Renal pelvis (tissue), 12 donors: Measurements from ENCODE around the gene SLC35D1. TPM values are rescaled to one million over a fixed set of nuclear protein-coding genes. Genes with fewer than 3 reads are reported as not detected.
"Not testable (repeated sequence)": the region's sequence is repeated elsewhere in the genome, so short reads cannot be mapped to it uniquely, and the experiment has no call there.

Source experiments
- DNase-seq: peaks from one replicate; pipeline ENCODE4 v3.0.0-alpha.2; 2013
- long read RNA-seq, 16 experiments: transcript quantifications; one replicate each; lab custom pipeline, GENCODE V29; 2026
- polyA plus RNA-seq, 3 donors: library from polyadenylated mRNA; unstranded; fragments of 120-200 nt; gene quantifications; one replicate each; pipeline ENCODE4 v1.2.1, GENCODE V29; 2013; ENCODE audit not compliant: insufficient read length in 3 of 3

Gene SLC35D1
- polyA plus RNA-seq: 10 to 100 TPM; 12.9 to 17.1 (median 14.9) TPM
- long read RNA-seq, donor 1, full-length matches to known transcripts: 3 of 3 reads
- long read RNA-seq, donor 1, partial matches to known transcripts: 0 of 3 reads
- long read RNA-seq, donor 1, other reads (novel, unspliced or antisense): 0 of 3 reads
- long read RNA-seq, donor 2, full-length matches to known transcripts: 1 of 1 reads
- long read RNA-seq, donor 2, partial matches to known transcripts: 0 of 1 reads
- long read RNA-seq, donor 2, other reads (novel, unspliced or antisense): 0 of 1 reads
- long read RNA-seq, donor 3, full-length matches to known transcripts: 3 of 3 reads
- long read RNA-seq, donor 3, partial matches to known transcripts: 0 of 3 reads
- long read RNA-seq, donor 3, other reads (novel, unspliced or antisense): 0 of 3 reads
- long read RNA-seq, donor 4, full-length matches to known transcripts: 4 of 4 reads
- long read RNA-seq, donor 4, partial matches to known transcripts: 0 of 4 reads
- long read RNA-seq, donor 4, other reads (novel, unspliced or antisense): 0 of 4 reads
- long read RNA-seq, donor 5, full-length matches to known transcripts: 1 of 1 reads
- long read RNA-seq, donor 5, partial matches to known transcripts: 0 of 1 reads
- long read RNA-seq, donor 5, other reads (novel, unspliced or antisense): 0 of 1 reads
- long read RNA-seq, donor 6, full-length matches to known transcripts: 4 of 4 reads
- long read RNA-seq, donor 6, partial matches to known transcripts: 0 of 4 reads
- long read RNA-seq, donor 6, other reads (novel, unspliced or antisense): 0 of 4 reads
- long read RNA-seq, donor 7, full-length matches to known transcripts: 3 of 3 reads
- long read RNA-seq, donor 7, partial matches to known transcripts: 0 of 3 reads
- long read RNA-seq, donor 7, other reads (novel, unspliced or antisense): 0 of 3 reads
- long read RNA-seq, donor 8, full-length matches to known transcripts: 2 of 2 reads
- long read RNA-seq, donor 8, partial matches to known transcripts: 0 of 2 reads
- long read RNA-seq, donor 8, other reads (novel, unspliced or antisense): 0 of 2 reads
- long read RNA-seq, donor 9: 0 reads
- long read RNA-seq, donor 10, full-length matches to known transcripts: 1 of 1 reads
- long read RNA-seq, donor 10, partial matches to known transcripts: 0 of 1 reads
- long read RNA-seq, donor 10, other reads (novel, unspliced or antisense): 0 of 1 reads
- long read RNA-seq, donor 11, full-length matches to known transcripts: 2 of 2 reads
- long read RNA-seq, donor 11, partial matches to known transcripts: 0 of 2 reads
- long read RNA-seq, donor 11, other reads (novel, unspliced or antisense): 0 of 2 reads
- long read RNA-seq, donor 12, full-length matches to known transcripts: 1 of 6 reads
- long read RNA-seq, donor 12, partial matches to known transcripts: 5 of 6 reads
- long read RNA-seq, donor 12, other reads (novel, unspliced or antisense): 0 of 6 reads
- long read RNA-seq, donor 13, full-length matches to known transcripts: 2 of 16 reads
- long read RNA-seq, donor 13, partial matches to known transcripts: 14 of 16 reads
- long read RNA-seq, donor 13, other reads (novel, unspliced or antisense): 0 of 16 reads
- long read RNA-seq, donor 14: 0 reads
- long read RNA-seq, donor 15, full-length matches to known transcripts: 7 of 7 reads
- long read RNA-seq, donor 15, partial matches to known transcripts: 0 of 7 reads
- long read RNA-seq, donor 15, other reads (novel, unspliced or antisense): 0 of 7 reads
- long read RNA-seq, donor 16, full-length matches to known transcripts: 1 of 1 reads
- long read RNA-seq, donor 16, partial matches to known transcripts: 0 of 1 reads
- long read RNA-seq, donor 16, other reads (novel, unspliced or antisense): 0 of 1 reads

- DNase-seq: peak; percentile 88
Observed at GRCh38 chr1:67053785-67054772, at the start of gene SLC35D1. TSS of gene SLC35D1 (minus strand) at chr1:67054148. CDS start at chr1:67054013, 135 bp downstream.

DNA sequence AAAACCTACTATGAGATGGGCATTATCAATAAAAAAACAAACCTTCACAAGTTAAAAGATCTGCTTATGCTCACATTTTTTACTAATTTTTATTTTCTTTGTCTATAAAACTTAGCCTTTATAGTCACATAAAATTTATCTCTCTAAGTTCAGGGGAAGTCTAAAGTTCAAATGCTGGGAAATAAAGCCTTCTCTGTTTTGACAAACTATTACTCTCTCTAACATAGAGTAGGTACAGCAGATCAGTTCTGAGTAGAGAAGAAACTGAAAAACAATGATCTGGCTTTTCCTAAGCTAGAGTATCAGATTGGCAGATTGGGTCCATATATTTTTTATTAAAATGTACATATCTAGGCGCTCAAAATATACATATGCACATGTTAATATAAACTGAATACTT, 49.6 kb upstream of the SLC35D1 start:
- DNase-seq: no peak

- no peak for DNase-seq
Observed at GRCh38 chr1:67100833-67101232, 46.9 kb upstream of the SLC35D1 start.

GRCh38 chr1:67097305-67097704, 43.4 kb upstream of the SLC35D1 start:
- DNase-seq: no peak

GRCh38 chr1:67094191-67094590, 40.2 kb upstream of the SLC35D1 start:
- DNase-seq: no peak

GRCh38 chr1:67089685-67090208, 35.8 kb upstream of the SLC35D1 start:
- no peak for DNase-seq

DNA sequence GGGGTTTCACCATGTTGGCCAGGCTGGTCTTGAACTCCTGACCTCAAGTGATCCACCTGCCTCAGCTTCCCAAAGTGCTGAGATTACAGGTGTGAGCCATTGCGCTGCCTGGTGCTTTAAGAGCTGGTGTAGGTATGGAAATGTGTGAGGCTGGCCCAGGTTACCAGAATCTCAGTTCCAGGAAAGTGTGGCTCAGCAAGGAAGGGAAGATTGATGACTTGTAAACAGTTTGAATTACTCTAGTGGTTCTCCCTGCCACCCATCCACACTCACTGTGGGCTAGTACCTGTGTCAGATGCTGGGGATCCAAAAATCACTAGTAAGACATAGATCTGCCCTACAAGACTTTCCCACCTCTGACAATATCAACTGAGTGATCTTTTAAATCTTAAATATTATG, 34.5 kb upstream of the SLC35D1 start:
- DNase-seq: no peak

DNA sequence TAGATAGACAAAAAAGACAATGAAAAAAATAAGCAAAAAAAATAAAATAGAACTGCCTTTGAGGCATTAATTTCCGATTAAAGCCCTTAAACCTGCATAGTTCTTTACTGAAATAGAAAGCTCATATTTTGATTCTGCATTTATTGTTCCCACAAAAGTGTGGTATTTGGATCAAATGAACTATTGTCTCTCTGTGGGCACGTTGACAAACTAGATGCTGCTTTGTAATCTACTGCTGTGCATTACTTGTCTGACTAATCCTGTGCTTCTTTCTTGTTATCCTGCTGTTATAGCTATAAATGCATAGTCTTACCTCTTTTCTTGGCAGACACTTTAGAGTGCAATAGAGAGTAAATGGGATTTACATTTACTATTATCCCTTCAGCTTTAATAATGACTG, 31.4 kb upstream of the SLC35D1 start:
- DNase-seq: no peak

- no peak for DNase-seq
Observed at GRCh38 chr1:67084765-67085318, 30.9 kb upstream of the SLC35D1 start.

- no peak for DNase-seq
Observed at GRCh38 chr1:67078291-67078690, 24.3 kb upstream of the SLC35D1 start.

DNA sequence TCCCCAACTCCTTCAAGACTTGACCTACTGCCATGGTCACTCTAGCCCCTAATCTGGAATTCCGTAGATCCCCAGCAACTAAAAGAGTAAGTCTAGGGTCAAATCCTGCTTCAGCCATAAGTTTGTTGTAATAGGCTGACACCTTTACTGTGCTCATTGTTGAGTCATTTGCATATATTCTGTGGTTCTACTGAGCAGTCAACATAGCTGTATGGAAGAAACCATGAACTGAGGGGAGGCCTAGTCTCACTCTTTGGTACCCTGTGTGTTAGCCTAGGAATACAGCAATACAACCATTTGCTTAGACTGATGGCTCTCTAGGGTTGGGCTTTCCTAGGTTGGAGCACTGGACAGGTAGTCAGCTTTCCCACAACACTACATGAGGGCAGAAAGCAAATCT, 23.6 kb upstream of the SLC35D1 start:
- DNase-seq: no peak

GRCh38 chr1:67072749-67073148, 18.8 kb upstream of the SLC35D1 start:
- DNase-seq: no peak

DNA sequence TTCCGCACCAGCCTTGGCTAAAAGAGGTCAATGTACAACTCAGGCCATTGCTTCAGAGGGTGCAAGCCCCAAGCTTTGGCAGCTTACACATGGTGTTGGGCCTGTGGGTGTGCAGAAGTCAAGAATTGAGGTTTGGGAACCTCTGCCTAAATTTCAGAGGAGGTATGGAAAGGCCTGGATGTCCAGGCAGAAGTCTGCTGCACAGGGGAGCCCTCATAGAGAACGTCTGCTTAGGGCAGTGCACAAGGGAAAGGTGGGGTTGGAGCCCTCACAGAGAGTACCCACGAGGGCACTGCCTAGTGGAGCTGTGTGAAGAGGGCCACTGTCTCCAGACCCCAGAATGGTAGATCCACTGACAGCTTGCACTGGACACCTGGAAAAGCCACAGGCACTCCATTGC, 13.7 kb upstream of the SLC35D1 start:
- DNase-seq: not testable (repeated sequence)

DNA sequence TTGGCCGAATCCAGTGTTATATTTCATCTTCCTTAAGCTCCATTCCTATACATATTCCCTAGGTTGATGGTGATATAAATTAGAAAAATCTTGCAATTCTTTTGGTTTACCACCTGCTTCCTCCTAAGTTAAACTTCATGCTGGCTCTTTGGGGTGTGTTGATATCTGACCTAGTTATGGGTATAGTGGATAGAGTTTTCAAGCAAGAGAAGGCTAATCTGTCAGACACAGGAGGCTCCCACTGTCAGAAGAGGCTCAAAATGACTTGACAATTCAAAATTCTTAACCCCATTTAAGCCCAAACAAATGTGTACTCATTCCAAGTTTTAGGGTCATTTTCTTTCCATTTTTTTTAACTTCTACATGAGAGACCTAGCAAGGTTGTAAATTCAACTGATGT, 8.5 kb upstream of the SLC35D1 start:
- no peak for DNase-seq

GRCh38 chr1:67061266-67061665, 7.3 kb upstream of the SLC35D1 start:
- no peak for DNase-seq

- DNase-seq: no peak
Observed at GRCh38 chr1:67060811-67061218, 6.9 kb upstream of the SLC35D1 start.

DNA sequence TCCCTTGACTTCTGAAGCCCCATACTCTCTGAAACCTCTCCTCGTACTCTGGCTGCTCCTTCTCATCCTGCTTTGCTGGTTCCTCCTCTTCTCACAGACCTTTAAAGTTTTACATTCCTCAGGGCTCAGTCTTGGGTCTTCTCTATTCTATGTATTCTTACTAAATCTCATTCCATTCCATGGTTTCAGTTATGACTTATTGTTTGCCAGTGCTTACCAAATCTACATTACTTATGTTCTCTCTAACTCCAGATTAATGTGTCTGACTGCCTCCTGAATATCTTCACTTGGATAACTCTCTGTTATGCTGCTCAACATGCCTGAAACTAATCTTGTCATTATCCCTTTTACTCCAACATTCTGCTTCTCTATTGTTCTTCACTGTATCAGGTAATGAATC, 5.4 kb upstream of the SLC35D1 start:
- DNase-seq: no peak

GRCh38 chr1:67058761-67059160, 4.8 kb upstream of the SLC35D1 start:
- DNase-seq: no peak

- no peak for DNase-seq
Observed at GRCh38 chr1:67058242-67058641, 4.3 kb upstream of the SLC35D1 start.
